Adrenal gland (tissue), 12 donors: ENCODE measurements around the gene AGO4. TPM values are rescaled to one million over a fixed set of nuclear protein-coding genes. Genes with fewer than 3 reads are reported as not detected.
"Not testable (repeated sequence)": the region's sequence is repeated elsewhere in the genome, so short reads cannot be mapped to it uniquely, and the experiment has no call there.

ENCODE experiments used
- DNase-seq, 7 donors: peaks; one replicate each; pipeline ENCODE4 v3.0.0-alpha.2; 2019 to 2020
- H3K27ac ChIP-seq, 5 donors: fragments of 200-600 bp; sonication (generic) in 4 of 5; 1 replicate in 3 of 5; 2 replicates in 2 of 5; pipeline versions ENCODE4 v1.5.1 to v1.8.0; 2016 to 2020; ENCODE audit warnings: mild to moderate bottlenecking in 1 of 5
- H3K27me3 ChIP-seq: fragments of 200-600 bp; 2 replicates; pipeline ENCODE4 v1.8.0; 2021
- H3K36me3 ChIP-seq, 2 donors: fragments of 200-600 bp; replicated peaks in 1 of 2; 1 replicate in 1 of 2; 2 replicates in 1 of 2; pipeline versions ENCODE4 v1.5.1 to v1.8.0; 2018 to 2022
- H3K4me1 ChIP-seq, 2 donors: fragments of 200-600 bp; replicated peaks in 1 of 2; 1 replicate in 1 of 2; 2 replicates in 1 of 2; pipeline versions ENCODE4 v1.5.1 to v1.8.0; 2018 to 2021
- H3K4me3 ChIP-seq, 4 donors: fragments of 200-600 bp; sonication (generic) in 3 of 4; one replicate each; pipeline ENCODE4 v1.5.1; 2016 to 2018
- H3K9me3 ChIP-seq, 3 donors: fragments of 200-600 bp; sonication (generic) in 1 of 3; replicated peaks in 1 of 3; 1 replicate in 2 of 3; 2 replicates in 1 of 3; pipeline versions ENCODE4 v1.5.1 to v1.8.0; 2016 to 2021
- POLR2A ChIP-seq, 2 donors: fragments of 450-650 bp; IDR thresholded peaks; one replicate each; pipeline ENCODE4 v1.6.1; 2017; ENCODE audit warnings: antibody characterized with exemption in 2 of 2, mild to moderate bottlenecking in 2 of 2, moderate library complexity in 1 of 2
- WGBS, 4 donors: extraction: QIAGEN DNeasy Blood & Tissue Kit in 2 of 4; methylation state at CpG; one replicate each; pipeline versions ENCODE4 v1.1.5 to v1.1.7; 2013 to 2017; 5-methylcytosine and 5-hydroxymethylcytosine counted together
- intact Hi-C, 2 donors: fragments of 100-400 bp; cut with DNase I; formaldehyde crosslinking; loops; one replicate each; pipeline versions ENCODE4 v1.14.1 to v1.15.0; 2022 to 2023
- polyA plus RNA-seq, 3 donors: library from polyadenylated mRNA; stranded (reverse); fragments of 200-250 nt in 2 of 3; fragments of 350-450 nt in 1 of 3; fragmentation: Illumina TruSeq in 1 of 3; extraction: RNeasy Lipid Tissue Mini Kit (QIAGEN cat#74804) in 1 of 3; gene quantifications; one replicate each; pipeline ENCODE4 v1.2.3, GENCODE V29; 2013 to 2014
- total RNA-seq, 9 donors: library from RNA; depleted of rRNA in 4 of 9; stranded (reverse); fragments of >200 nt in 4 of 9; fragments of 120-200 nt in 1 of 9; fragmentation: NEBNext Ultra II Directional in 1 of 9; extraction: Animal tissue kit (Norgen Biotek cat#: 25700) in 1 of 9; gene quantifications; one replicate each; pipeline versions ENCODE4 v1.1.0 to v1.2.4, GENCODE V29; 2013 to 2023
- TF ChIP-seq, protein P1 (sequence below), 6 experiments: fragments of 450-650 bp in 4 of 6; fragments of 200-600 bp in 2 of 6; sonication (generic) in 1 of 6; IDR thresholded peaks; 1 replicate in 5 of 6; 2 replicates in 1 of 6; pipeline versions ENCODE4 v1.5.1 to v1.8.0; 2016 to 2021; ENCODE audit warnings: antibody characterized with exemption in 6 of 6, mild to moderate bottlenecking in 2 of 6, moderate library complexity in 1 of 6
- donor health status: healthy with polysubstance abuse.
- donor health status: Bipolar disorder and iron deficiency.
- donor health status: DM: yes; HTN: yes; CAD: no.
- donor health status: DM: no; HTN: no; CAD: no.
- donor health status: DM: no; HTN: no; CAD: no.
- donor health status: DM: yes; HTN: yes; CAD: no.

Gene AGO4
- total and polyA plus RNA-seq, 12 donors, result 4.0 to 12.0 (median 8.4) TPM

DNA sequence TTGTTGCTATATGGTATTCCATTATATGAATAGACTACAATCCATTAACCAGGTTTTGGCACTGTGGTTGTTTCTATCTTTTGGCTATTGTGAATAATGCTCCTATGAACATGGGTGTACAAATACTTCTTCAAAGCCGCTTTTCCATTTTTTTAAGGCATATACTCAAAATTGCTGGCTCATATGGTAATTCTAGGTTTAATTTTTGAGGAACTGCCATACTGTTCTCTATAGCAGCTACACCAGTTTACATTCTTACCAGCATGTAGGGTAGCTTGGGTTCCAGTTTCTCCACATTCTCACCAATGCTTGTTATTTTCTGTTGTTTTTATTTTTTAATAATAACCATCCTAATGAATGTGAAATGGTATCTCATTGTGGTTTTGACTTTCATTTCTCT is 55.3 kb downstream of the AGO4 start:
- no peak for DNase-seq
- 91 to 94% (median 92%) methylated on average over 1 of the region's 1 CpG for WGBS, 4 donors

DNA sequence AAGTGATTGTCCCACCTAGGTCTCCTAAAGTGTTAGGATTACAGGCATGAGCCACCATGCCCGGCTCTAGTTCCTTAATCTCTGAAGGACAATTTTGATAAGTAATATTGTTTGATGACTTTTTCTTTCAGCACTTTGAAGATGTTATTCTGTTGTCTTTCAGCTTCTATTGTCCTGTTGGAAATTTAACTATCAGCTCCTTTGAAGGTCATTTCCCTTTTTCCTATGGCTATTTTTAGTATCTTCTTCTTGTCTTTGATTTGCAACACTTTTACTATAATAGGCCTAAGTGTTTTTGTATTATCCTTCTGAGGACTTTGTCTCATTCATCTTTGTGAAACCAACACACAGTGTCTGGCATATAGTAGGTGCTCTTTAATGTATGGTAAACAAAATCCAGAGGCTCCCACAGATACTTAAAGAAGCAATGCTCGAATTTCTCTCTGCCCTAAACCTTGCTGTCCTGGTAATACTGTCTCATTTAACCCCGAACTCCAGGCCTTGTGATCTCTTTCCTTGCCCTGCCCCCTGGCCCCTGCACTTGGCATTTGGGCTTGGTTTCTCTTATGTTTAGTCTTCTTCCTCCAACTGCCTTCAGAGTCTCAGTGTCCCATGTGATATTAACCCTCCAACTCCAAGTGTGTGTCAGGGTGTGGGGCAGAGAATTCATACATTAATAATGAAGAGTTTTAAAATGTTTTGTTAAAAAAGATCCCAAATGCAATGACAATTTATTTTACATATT is 56.2 kb downstream of the AGO4 start:
- Histone ChIP-seq H3K4me3 (no peak overlapping the region), H3K27me3 (no peaks in the 10 kb centered on the region), H3K36me3 (no peaks in the 10 kb centered on the region), H3K27ac (peak overlapping the region in 4 of 5 donors; percentile 16 to 43 (median 38)), H3K4me1 (peaks cover 0 to 12% of the 10 kb centered on the region in 2 donors), H3K9me3 (no peaks in the 10 kb centered on the region)
- TF ChIP-seq, protein P1, sequence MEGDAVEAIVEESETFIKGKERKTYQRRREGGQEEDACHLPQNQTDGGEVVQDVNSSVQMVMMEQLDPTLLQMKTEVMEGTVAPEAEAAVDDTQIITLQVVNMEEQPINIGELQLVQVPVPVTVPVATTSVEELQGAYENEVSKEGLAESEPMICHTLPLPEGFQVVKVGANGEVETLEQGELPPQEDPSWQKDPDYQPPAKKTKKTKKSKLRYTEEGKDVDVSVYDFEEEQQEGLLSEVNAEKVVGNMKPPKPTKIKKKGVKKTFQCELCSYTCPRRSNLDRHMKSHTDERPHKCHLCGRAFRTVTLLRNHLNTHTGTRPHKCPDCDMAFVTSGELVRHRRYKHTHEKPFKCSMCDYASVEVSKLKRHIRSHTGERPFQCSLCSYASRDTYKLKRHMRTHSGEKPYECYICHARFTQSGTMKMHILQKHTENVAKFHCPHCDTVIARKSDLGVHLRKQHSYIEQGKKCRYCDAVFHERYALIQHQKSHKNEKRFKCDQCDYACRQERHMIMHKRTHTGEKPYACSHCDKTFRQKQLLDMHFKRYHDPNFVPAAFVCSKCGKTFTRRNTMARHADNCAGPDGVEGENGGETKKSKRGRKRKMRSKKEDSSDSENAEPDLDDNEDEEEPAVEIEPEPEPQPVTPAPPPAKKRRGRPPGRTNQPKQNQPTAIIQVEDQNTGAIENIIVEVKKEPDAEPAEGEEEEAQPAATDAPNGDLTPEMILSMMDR (IDR thresholded peaks at IDR 0.05), result no peak
- TF ChIP-seq POLR2A (IDR thresholded peaks at IDR 0.05), result no peak
- DNase-seq, result peak in 1 of 7 donors; percentile 21
- WGBS, 4 donors, result 13 to 27% (median 25%) methylated on average over 3 of the region's 3 CpGs
- intact Hi-C loops, result no loop called here

More for the DNA sequence above, 55.3 kb downstream of the AGO4 start:
- Histone ChIP-seq H3K36me3 (no peaks in the 10 kb centered on the region), H3K27ac (no peak overlapping the region), H3K27me3 (no peaks in the 10 kb centered on the region), H3K9me3 (no peaks in the 10 kb centered on the region), H3K4me3 (no peak overlapping the region), H3K4me1 (peaks cover 0 to 12% of the 10 kb centered on the region in 2 donors)
- intact Hi-C loops, result no loop called here
- no peak for TF ChIP-seq POLR2A (IDR thresholded peaks at IDR 0.05)
- TF ChIP-seq, protein P1 (IDR thresholded peaks at IDR 0.05), result no peak

DNA sequence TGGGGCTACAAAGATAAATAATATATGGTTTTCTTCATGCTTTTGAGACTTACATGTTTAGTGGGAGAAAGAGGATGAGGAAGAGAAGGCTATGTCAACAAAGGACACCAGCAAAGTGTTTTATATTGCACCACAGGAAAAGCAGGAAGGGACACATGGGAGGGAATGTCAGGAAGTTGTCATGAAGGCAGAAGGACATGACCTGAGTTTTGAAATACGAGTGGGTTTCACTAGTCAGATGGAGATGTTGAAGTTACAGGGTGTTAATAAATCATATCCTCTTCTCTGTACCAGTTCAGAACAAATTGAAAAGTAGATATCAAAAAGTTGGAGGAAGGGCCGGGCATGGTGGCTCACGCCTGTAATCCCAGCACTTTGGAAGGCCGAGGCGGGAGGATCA is 57.0 kb downstream of the AGO4 start:
- Histone ChIP-seq H3K27ac (peak overlapping the region in 2 of 5 donors; percentile 23 to 42), H3K4me1 (peaks cover 0 to 12% of the 10 kb centered on the region in 2 donors), H3K36me3 (no peaks in the 10 kb centered on the region), H3K4me3 (no peak overlapping the region), H3K9me3 (no peaks in the 10 kb centered on the region), H3K27me3 (no peaks in the 10 kb centered on the region)
- WGBS, 4 donors, result 65 to 83% (median 77%) methylated on average over 3 to 5 of the region's 5 CpGs
- TF ChIP-seq, protein P1 (IDR thresholded peaks at IDR 0.05), result no peak
- TF ChIP-seq POLR2A (IDR thresholded peaks at IDR 0.05), result no peak
- intact Hi-C loops, result no loop called here
- no peak for DNase-seq

DNA sequence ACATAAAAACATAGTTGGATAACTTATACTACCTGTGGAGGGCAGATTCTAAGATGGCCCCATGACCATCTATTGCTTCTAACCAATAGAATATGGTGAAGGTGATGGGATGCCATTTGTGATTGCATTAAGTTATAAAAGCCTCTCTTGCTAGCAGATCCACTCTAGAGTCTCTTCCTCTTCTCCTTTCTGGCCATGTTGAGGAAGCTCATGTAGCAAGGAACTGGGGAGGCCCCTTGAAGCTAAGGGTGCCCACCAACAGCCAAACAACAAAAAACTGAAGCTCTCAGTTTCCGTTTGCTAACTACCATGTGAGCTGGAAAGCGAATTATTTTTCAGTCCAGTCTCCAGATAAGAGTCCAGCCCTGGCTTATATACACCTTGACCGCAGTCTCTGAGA is 59.2 kb downstream of the AGO4 start:
- intact Hi-C loops, result no loop called here
- H3K27ac ChIP-seq, result no peak overlapping the region
- H3K9me3 ChIP-seq, result no peaks in the 10 kb centered on the region
- no peak overlapping the region for H3K4me3 ChIP-seq
- DNase-seq, result no peak
- WGBS, 4 donors, result 76 to 93% (median 80%) methylated on average over 3 of the region's 3 CpGs
- no peaks in the 10 kb centered on the region for H3K36me3 ChIP-seq
- H3K27me3 ChIP-seq, result no peaks in the 10 kb centered on the region
- TF ChIP-seq POLR2A (IDR thresholded peaks at IDR 0.05), result no peak
- TF ChIP-seq, protein P1 (IDR thresholded peaks at IDR 0.05), result no peak
- peaks cover 0 to 12% of the 10 kb centered on the region in 2 donors for H3K4me1 ChIP-seq

DNA sequence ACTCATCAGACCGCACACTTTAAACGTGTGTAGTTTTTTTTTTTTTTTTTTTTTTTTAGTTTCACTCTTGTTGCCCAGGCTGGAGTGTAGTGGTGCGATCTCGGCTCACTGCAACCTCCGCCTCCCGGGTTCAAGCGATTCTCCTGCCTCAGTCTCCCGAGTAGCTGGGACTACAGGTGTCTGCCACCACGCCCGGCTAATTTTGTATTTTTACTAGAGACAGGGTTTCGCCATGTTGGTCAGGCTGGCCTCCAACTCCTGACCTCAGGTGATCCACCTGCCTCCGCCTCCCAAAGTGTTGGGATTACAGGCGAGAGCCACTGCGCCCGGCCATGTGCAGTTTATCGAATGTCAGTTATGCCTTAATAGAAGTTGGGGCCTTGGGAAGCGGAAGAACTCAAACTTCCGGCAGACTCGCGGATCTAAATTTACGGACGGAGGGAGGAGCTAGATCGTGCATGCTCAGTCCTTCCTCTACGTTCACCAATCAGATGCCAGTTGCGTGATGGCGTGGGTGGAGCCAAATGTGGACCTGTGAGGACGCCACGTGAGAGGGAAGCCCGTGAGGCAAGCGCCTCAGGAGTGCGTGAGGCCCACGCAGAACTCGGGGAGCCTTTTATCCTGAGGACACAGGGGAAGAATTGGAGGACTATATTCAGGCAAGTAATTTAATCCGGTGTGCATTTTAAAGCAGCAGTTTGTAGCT is 61.6 kb downstream of the AGO4 start:
- H3K9me3 ChIP-seq, DNase-seq, H3K36me3 ChIP-seq, H3K27ac ChIP-seq, H3K4me3 ChIP-seq, H3K4me1 ChIP-seq, H3K27me3 ChIP-seq, intact Hi-C loops: not testable (repeated sequence)
- 88 to 93% (median 91%) methylated on average over 31 to 34 of the region's 34 CpGs for WGBS, 4 donors
